HFFc6 (cell line): ENCODE results near the gene ATP5IF1. TPM values are rescaled to one million over a fixed set of nuclear protein-coding genes. Genes with fewer than 3 reads are reported as not detected.

Source experiments
- DNase-seq: peaks from one replicate; pipeline ENCODE4 v3.0.0-alpha.2; 2018
- H3K27ac Mint-ChIP-seq: 2 replicates; pipeline ENCODE4 v1.8.0; 2020; ENCODE audit warnings: mild to moderate bottlenecking, mixed read lengths
- H3K27me3 Mint-ChIP-seq: 2 replicates; pipeline ENCODE4 v1.8.0; 2021; ENCODE audit warnings: mild to moderate bottlenecking, moderate library complexity, mixed read lengths; ENCODE audit not compliant: insufficient read depth
- H3K36me3 Mint-ChIP-seq: 2 replicates; pipeline ENCODE4 v1.8.0; 2021; ENCODE audit warnings: low read depth, mixed read lengths
- H3K4me1 Mint-ChIP-seq: 2 replicates; pipeline ENCODE4 v1.8.0; 2020; ENCODE audit warnings: low read depth, mixed read lengths
- H3K4me3 Mint-ChIP-seq: 2 replicates; pipeline ENCODE4 v1.8.0; 2020; ENCODE audit warnings: mild to moderate bottlenecking, moderate library complexity, mixed read lengths
- H3K9me3 Mint-ChIP-seq: 2 replicates; pipeline ENCODE4 v1.8.0; 2020; ENCODE audit warnings: mild to moderate bottlenecking, mixed read lengths
- CTCF ChIP-seq: fragments of 200-600 bp; sonication (generic); IDR thresholded peaks from 2 replicates; pipeline ENCODE4 v1.5.0; 2021; ENCODE audit warnings: antibody characterized with exemption, mild to moderate bottlenecking
- total RNA-seq, 6 experiments: library from RNA; stranded (reverse); fragmentation: NEBNext Ultra II Directional; extraction: Animal tissue kit (Norgen Biotek cat#: 25700); gene quantifications; 2 replicates in 1 of 6; 3 replicates in 5 of 6; pipeline ENCODE4 v1.2.3, GENCODE V29; 2021

ATP5IF1 gene
- total RNA-seq, 6 experiments from 2014 or later, result 153 to 231 (median 216) TPM

- TF ChIP-seq CTCF, result no peak
- no peak for DNase-seq
- no peak overlapping the region for H3K4me3 Mint-ChIP-seq
- H3K36me3 Mint-ChIP-seq, result peaks cover 27% of the 10 kb centered on the region
- H3K4me1 Mint-ChIP-seq, result peaks cover 5% of the 10 kb centered on the region; the same call in 1 of the 2 replicates
- no peak overlapping the region for H3K27ac Mint-ChIP-seq
- H3K27me3 Mint-ChIP-seq, result no peaks in the 10 kb centered on the region
- no peaks in the 10 kb centered on the region for H3K9me3 Mint-ChIP-seq
Measured at GRCh38 chr1:28280977-28281381, 45.1 kb downstream of the ATP5IF1 start.

GRCh38 chr1:28281608-28282425, 45.9 kb downstream of the ATP5IF1 start:
- no peak for TF ChIP-seq CTCF
- no peak overlapping the region for H3K4me3 Mint-ChIP-seq
- peaks cover 27% of the 10 kb centered on the region for H3K36me3 Mint-ChIP-seq
- no peak for DNase-seq
- no peaks in the 10 kb centered on the region for H3K9me3 Mint-ChIP-seq
- no peak overlapping the region for H3K27ac Mint-ChIP-seq
- no peaks in the 10 kb centered on the region for H3K27me3 Mint-ChIP-seq
- H3K4me1 Mint-ChIP-seq, result peaks cover 5% of the 10 kb centered on the region; the same call in 1 of the 2 replicates

GRCh38 chr1:28282426-28283407, 46.8 kb downstream of the ATP5IF1 start:
- DNase-seq, result no peak
- Mint-ChIP-seq H3K27me3 (no peaks in the 10 kb centered on the region), H3K4me3 (no peak overlapping the region), H3K9me3 (no peaks in the 10 kb centered on the region), H3K27ac (no peak overlapping the region), H3K36me3 (peaks cover 23% of the 10 kb centered on the region), H3K4me1 (peaks cover 5% of the 10 kb centered on the region; the same call in 1 of the 2 replicates)
- no peak for TF ChIP-seq CTCF

- Mint-ChIP-seq H3K36me3 (peaks cover 12% of the 10 kb centered on the region), H3K4me3 (no peak overlapping the region), H3K27me3 (peaks cover 4% of the 10 kb centered on the region; the same call in 1 of the 2 replicates), H3K9me3 (no peaks in the 10 kb centered on the region), H3K4me1 (no peaks in the 10 kb centered on the region), H3K27ac (no peak overlapping the region)
- DNase-seq, result no peak
- TF ChIP-seq CTCF, result no peak
Measured at GRCh38 chr1:28286111-28286510, 50.2 kb downstream of the ATP5IF1 start.

Other genes with a start within 250 kb of the ATP5IF1 start
- 10 to 100 TPM; 24.2 to 31.3 (median 27.8) TPM for gene EYA3, start 147.5 kb upstream of the ATP5IF1 start, total RNA-seq
- gene PTAFR, start 59.4 kb upstream of the ATP5IF1 start, total RNA-seq, result under 1 TPM; 0.26 to 0.57 (median 0.43) TPM
- gene DNAJC8, start 3.1 kb upstream of the ATP5IF1 start, total RNA-seq, result 100 to 1,000 TPM; 101 to 112 (median 105) TPM
- 10 to 100 TPM; 15.5 to 22.0 (median 17.4) TPM for gene SESN2, start 23.4 kb downstream of the ATP5IF1 start, total RNA-seq
- gene MED18, start 92.9 kb downstream of the ATP5IF1 start, total RNA-seq, result 10 to 100 TPM; 13.9 to 18.4 (median 15.8) TPM
- 10 to 100 TPM; 19.9 to 24.4 (median 23.8) TPM for gene PHACTR4, start 133.6 kb downstream of the ATP5IF1 start, total RNA-seq